SU-DHL-6 (cell line): ENCODE measurements around the gene CYP2D6.

ENCODE experiments used
- H2AFZ ChIP-seq: fragments of 200-600 bp; sonication (generic); 2 replicates; pipeline ENCODE4 v1.6.1; 2014; ENCODE audit warnings: low read depth, mild to moderate bottlenecking, moderate library complexity, mixed read lengths, antibody characterized with exemption, low read length; ENCODE audit not compliant: severe bottlenecking
- H3F3A ChIP-seq: fragments of 200-600 bp; shearing (Covaris generic); 2 replicates; pipeline ENCODE4 v1.6.0; 2016; ENCODE audit warnings: antibody characterized with exemption, mild to moderate bottlenecking; ENCODE audit not compliant: insufficient read depth
- H3K27ac ChIP-seq: fragments of 200-600 bp; sonication (generic); 2 replicates; pipeline ENCODE4 v1.5.1; 2016; ENCODE audit warnings: low read depth, mild to moderate bottlenecking, low read length, moderate library complexity, mixed read lengths
- H3K27me3 ChIP-seq: fragments of 200-600 bp; sonication (generic), shearing (Covaris generic); 2 replicates; pipeline ENCODE4 v1.6.0; 2014; ENCODE audit warnings: mild to moderate bottlenecking, low read length
- H3K36me3 ChIP-seq: fragments of 200-600 bp; sonication (generic); 2 replicates; pipeline ENCODE4 v1.6.1; 2014; ENCODE audit warnings: mild to moderate bottlenecking, low read length, mixed read lengths
- H3K4me2 ChIP-seq: fragments of 300-600, 200-600 bp; shearing (Covaris generic), sonication (generic); 2 replicates; pipeline ENCODE4 v1.6.0; 2014; ENCODE audit warnings: low read length, low read depth, mild to moderate bottlenecking; ENCODE audit not compliant: poor library complexity, severe bottlenecking
- H3K4me3 ChIP-seq: fragments of 200-600 bp; sonication (generic); 2 replicates; pipeline ENCODE4 v1.5.1; 2014; ENCODE audit warnings: antibody characterized with exemption, low read length, mild to moderate bottlenecking, mixed read lengths; ENCODE audit not compliant: insufficient read depth, poor library complexity, severe bottlenecking
- H3K79me2 ChIP-seq: fragments of 200-600 bp; sonication (generic); 2 replicates; pipeline ENCODE4 v1.6.1; 2014; ENCODE audit warnings: mild to moderate bottlenecking, low read length, moderate library complexity; ENCODE audit not compliant: insufficient read depth
- H3K9ac ChIP-seq: fragments of 200-600 bp; sonication (generic); 2 replicates; pipeline ENCODE4 v1.7.0; 2014; ENCODE audit warnings: mild to moderate bottlenecking, low read length
- H3K9me2 ChIP-seq: fragments of 200-600 bp; sonication (generic); replicated peaks from 2 replicates; pipeline ENCODE4 v1.6.1; 2014; ENCODE audit warnings: low read length; ENCODE audit not compliant: insufficient read depth
- H3K9me3 ChIP-seq: fragments of 200-600 bp; sonication (generic); 2 replicates; pipeline ENCODE4 v1.6.1; 2014; ENCODE audit warnings: low read length, mixed read lengths; ENCODE audit not compliant: insufficient read depth
- H4K20me1 ChIP-seq: fragments of 200-600 bp; sonication (generic); 2 replicates; pipeline ENCODE4 v1.6.1; 2014; ENCODE audit warnings: low read depth, mild to moderate bottlenecking, antibody characterized with exemption, low read length, moderate library complexity, mixed read lengths
- EZH2phosphoT487 ChIP-seq: fragments of 200-600 bp; sonication (generic), shearing (Covaris generic); conservative IDR thresholded peaks from 2 replicates; pipeline ENCODE4 v1.6.1; 2018; ENCODE audit warnings: mild to moderate bottlenecking, antibody characterized with exemption, low read length, moderate library complexity, mixed read lengths
- TF ChIP-seq, protein P1 (sequence below): fragments of 200-600 bp; sonication (generic); IDR thresholded peaks from one replicate; pipeline ENCODE4 v1.5.1; 2017; ENCODE audit warnings: antibody characterized with exemption, mild to moderate bottlenecking, low read length, moderate library complexity; ENCODE audit not compliant: insufficient read depth, poor library complexity, severe bottlenecking

Gene CYP2D6

DNA sequence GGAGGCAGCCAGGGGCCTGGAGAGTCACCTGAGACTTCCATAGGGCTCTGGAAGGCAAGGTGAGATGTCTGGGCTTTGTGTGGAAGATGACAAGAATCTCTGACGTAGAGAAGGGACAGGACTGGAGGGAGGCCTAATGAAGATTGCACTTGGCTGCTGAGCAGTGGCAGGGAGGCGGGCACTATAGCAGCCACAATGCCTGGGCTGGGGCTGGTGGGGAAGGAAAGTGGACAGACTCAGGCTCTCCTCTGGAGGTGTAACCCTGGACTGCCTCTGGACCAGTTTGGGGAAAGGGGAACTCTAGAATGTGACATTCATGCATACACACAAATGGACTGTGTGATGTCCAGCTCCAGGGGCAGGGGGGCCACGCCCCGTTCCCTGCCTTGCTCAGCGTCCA is 34.3 kb upstream of the CYP2D6 start:
- H4K20me1 ChIP-seq: no peaks in the 10 kb centered on the region
- H3K4me2 ChIP-seq: no peak overlapping the region
- H3K79me2 ChIP-seq: no peaks in the 10 kb centered on the region; the same call in 1 of the 2 replicates
- no peak overlapping the region for H3K27ac ChIP-seq
- H3K4me3 ChIP-seq: no peak overlapping the region
- no peaks in the 10 kb centered on the region for H3K27me3 ChIP-seq
- no peak overlapping the region for H3K9ac ChIP-seq
- H3K36me3 ChIP-seq: no peaks in the 10 kb centered on the region
- no peaks in the 10 kb centered on the region for H3K9me2 ChIP-seq
- no peaks in the 10 kb centered on the region for H3K9me3 ChIP-seq
- no peak for TF ChIP-seq EZH2phosphoT487
- TF ChIP-seq, protein P1, sequence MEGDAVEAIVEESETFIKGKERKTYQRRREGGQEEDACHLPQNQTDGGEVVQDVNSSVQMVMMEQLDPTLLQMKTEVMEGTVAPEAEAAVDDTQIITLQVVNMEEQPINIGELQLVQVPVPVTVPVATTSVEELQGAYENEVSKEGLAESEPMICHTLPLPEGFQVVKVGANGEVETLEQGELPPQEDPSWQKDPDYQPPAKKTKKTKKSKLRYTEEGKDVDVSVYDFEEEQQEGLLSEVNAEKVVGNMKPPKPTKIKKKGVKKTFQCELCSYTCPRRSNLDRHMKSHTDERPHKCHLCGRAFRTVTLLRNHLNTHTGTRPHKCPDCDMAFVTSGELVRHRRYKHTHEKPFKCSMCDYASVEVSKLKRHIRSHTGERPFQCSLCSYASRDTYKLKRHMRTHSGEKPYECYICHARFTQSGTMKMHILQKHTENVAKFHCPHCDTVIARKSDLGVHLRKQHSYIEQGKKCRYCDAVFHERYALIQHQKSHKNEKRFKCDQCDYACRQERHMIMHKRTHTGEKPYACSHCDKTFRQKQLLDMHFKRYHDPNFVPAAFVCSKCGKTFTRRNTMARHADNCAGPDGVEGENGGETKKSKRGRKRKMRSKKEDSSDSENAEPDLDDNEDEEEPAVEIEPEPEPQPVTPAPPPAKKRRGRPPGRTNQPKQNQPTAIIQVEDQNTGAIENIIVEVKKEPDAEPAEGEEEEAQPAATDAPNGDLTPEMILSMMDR: no peak
- H2AFZ ChIP-seq: no peak overlapping the region
- H3F3A ChIP-seq: no peaks in the 10 kb centered on the region

- no peaks in the 10 kb centered on the region for H3K79me2 ChIP-seq
- no peak overlapping the region for H3K27ac ChIP-seq
- no peaks in the 10 kb centered on the region for H3K36me3 ChIP-seq
- no peaks in the 10 kb centered on the region for H3F3A ChIP-seq
- no peaks in the 10 kb centered on the region for H3K9me2 ChIP-seq
- H3K27me3 ChIP-seq: no peaks in the 10 kb centered on the region
- H3K9ac ChIP-seq: no peak overlapping the region
- TF ChIP-seq EZH2phosphoT487: no peak
- TF ChIP-seq, protein P1: no peak
- H2AFZ ChIP-seq: no peak overlapping the region
- H3K9me3 ChIP-seq: no peaks in the 10 kb centered on the region
- H3K4me2 ChIP-seq: no peak overlapping the region
- H3K4me3 ChIP-seq: no peak overlapping the region
- no peaks in the 10 kb centered on the region for H4K20me1 ChIP-seq
These were observed 32.9 kb upstream of the CYP2D6 start for GRCh38 chr22:42163515-42163914.

- Histone ChIP-seq H2AFZ (no peak overlapping the region), H4K20me1 (no peaks in the 10 kb centered on the region), H3K27ac (no peak overlapping the region), H3K36me3 (no peaks in the 10 kb centered on the region), H3K9me2 (no peaks in the 10 kb centered on the region), H3K79me2 (no peaks in the 10 kb centered on the region), H3K9me3 (no peaks in the 10 kb centered on the region), H3K9ac (no peak overlapping the region), H3F3A (no peaks in the 10 kb centered on the region), H3K27me3 (no peaks in the 10 kb centered on the region), H3K4me3 (no peak overlapping the region), H3K4me2 (no peak overlapping the region)
- TF ChIP-seq, protein P1: no peak
- no peak for TF ChIP-seq EZH2phosphoT487
These were observed 32.3 kb upstream of the CYP2D6 start for GRCh38 chr22:42162728-42163489.
